ENCODE measurements around the gene MOB4. TPM values are rescaled to one million over a fixed set of nuclear protein-coding genes. Genes with fewer than 3 reads are reported as not detected.

The MOB4 gene
- total and polyA plus RNA-seq, 10 of the 15 experiments (the other 5 are each of a cell fraction or from before 2014, with no cell fraction given), result 13.5 to 44.2 (median 32.4) TPM

- Histone ChIP-seq H3K27me3 (replicated peaks in 1 of 2; ENCODE audit: control insufficient read depth in 2 of 2, insufficient read depth in 2 of 2, low read length in 1 of 2) (no peaks in the 10 kb centered on the region), H3K4me2 (ENCODE audit: control insufficient read depth, insufficient read depth) (peak overlapping the region; percentile 97), H2AFZ (ENCODE audit: control insufficient read depth, low read depth, low read length) (peak overlapping the region; percentile 94), H3K4me3 (peak overlapping the region; percentile 99), H3K27ac (ENCODE audit: control insufficient read depth, insufficient read depth) (peak overlapping the region; percentile 95), H3K9ac (ENCODE audit: control insufficient read depth, insufficient read depth, low read length) (peak overlapping the region; percentile 95), H3K36me3 (ENCODE audit: control insufficient read depth in 2 of 2, insufficient read depth in 2 of 2, low read length in 1 of 2) (no peaks in the 10 kb centered on the region), H3K9me3 (replicated peaks; ENCODE audit: control insufficient read depth, insufficient read depth, low read length) (no peaks in the 10 kb centered on the region; the same call in 1 of the 3 replicates), H3K4me1 (ENCODE audit: control insufficient read depth, insufficient read depth, low read length) (peaks cover 7% of the 10 kb centered on the region), H3K79me2 (ENCODE audit: control insufficient read depth, insufficient read depth, low read length) (peaks cover 53% of the 10 kb centered on the region), H4K20me1 (ENCODE audit: control insufficient read depth, insufficient read depth) (no peaks in the 10 kb centered on the region)
- ChIA-PET CTCF (no interaction called here), RAD21 (ENCODE audit: unreplicated experiment) (interaction anchor here (1.0 to 5.7 kb wide), 4 partner anchors 15 to 191 kb away, joined by 3 to 47 read pairs (median 6); partner anchors contain the start of genes HSPD1, HSPE1 and MARS2), SMC1A (ENCODE audit: uncharacterized antibody, unreplicated experiment) (interaction anchor here (0.6 to 3.2 kb wide), 6 partner anchors 10 to 594 kb away, joined by 3 to 34 read pairs (median 4); partner anchors contain the start of genes COQ10B, HSPD1, HSPE1 and SF3B1), POLR2A (interaction anchor here (0.6 to 7.0 kb wide), 9 partner anchors 10 to 1032 kb away, joined by 3 to 156 read pairs (median 6); partner anchors contain the start of genes COQ10B, HSPD1, HSPE1 and SF3B1)
- peak; percentile 12 for ATAC-seq
- peak; percentile 81 for FAIRE-seq
- TSS peak; percentile 99 for BruUV-seq (replicated peaks)
- WGBS (ENCODE audit: insufficient coverage, insufficient replicate concordance, low lambda C conversion rate, missing lambda C conversion rate), result 2% methylated on average over 16 of the region's 16 CpGs
- DNase-seq (ENCODE audit: low read depth, low spot score), result no peak
- intact Hi-C loops (cut with micrococcal nuclease; ENCODE audit: unreplicated experiment) (loop anchor here (1.0 to 5.0 kb wide), 2 partner anchors 15 to 192 kb away; partner anchors contain the start of genes HSPE1 and MARS2), in situ Hi-C loops (cut with MboI) (no loop called here)
- peak; percentile 29; the same call in 1 of the 2 replicates for TF ChIP-seq PKNOX1 (IDR thresholded peaks at IDR 0.05)
- no peak for TF ChIP-seq MAX (IDR thresholded peaks at IDR 0.05; ENCODE audit: low read depth, low read length)
- TF ChIP-seq MTA2 (IDR thresholded peaks at IDR 0.05; ENCODE audit: low read depth), result peak; percentile 37; the same call in 1 of the 2 replicates
- no peak for TF ChIP-seq IKZF2 (IDR thresholded peaks at IDR 0.05)
- TF ChIP-seq NFXL1 (IDR thresholded peaks at IDR 0.05; ENCODE audit: borderline replicate concordance), result no peak
- no peak for TF ChIP-seq MEF2A (IDR thresholded peaks at IDR 0.05; ENCODE audit: insufficient read depth, low read depth, low read length)
- no peak for TF ChIP-seq SPI1 (IDR thresholded peaks at IDR 0.05; ENCODE audit: borderline replicate concordance, insufficient read depth, low read depth, low read length)
- 0 out of 2 replicates have a peak, but pooled peaks have one; percentile 6 for TF ChIP-seq CREB1 (IDR thresholded peaks at IDR 0.05; ENCODE audit: low read depth)
- TF ChIP-seq IKZF1 (conservative IDR thresholded peaks at IDR 0.05), result no peak
- TF ChIP-seq NR2C1 (IDR thresholded peaks at IDR 0.05), result no peak
Observed at GRCh38 chr2:197515315-197515738, 539 bp upstream of the MOB4 start.
